Pancreas (tissue), 10 donors: ENCODE data around the gene QPCT. TPM values are rescaled to one million over a fixed set of nuclear protein-coding genes. Genes with fewer than 3 reads are reported as not detected.

Source experiments
- ATAC-seq, 4 donors: fragments of 200-7000 bp; cut with Tn5 transposase; one replicate each; pipeline versions ENCODE4 v1.8.0 to v1.9.1; 2020; ENCODE audit warnings: mild to moderate bottlenecking in 4 of 4, moderate library complexity in 4 of 4
- DNase-seq, 6 donors: peaks; one replicate each; pipeline ENCODE4 v3.0.0-alpha.2; 2020
- FAIRE-seq: peaks from 2 replicates; lab custom pipeline; 2012; peaks lifted over from hg19 to GRCh38; lab: Jason Lieb, UNC
- H3K27ac ChIP-seq, 4 donors: fragments of 200-600 bp; sonication (generic); 1 replicate in 3 of 4; 2 replicates in 1 of 4; pipeline versions ENCODE4 v1.5.0 to v1.8.0; 2020
- H3K27me3 ChIP-seq, 4 donors: fragments of 200-600 bp; one replicate each; pipeline ENCODE4 v1.8.0; 2021
- H3K36me3 ChIP-seq, 3 donors: fragments of 200-600 bp; sonication (generic) in 1 of 3; one replicate each; pipeline versions ENCODE4 v1.5.0 to v1.8.0; 2020 to 2021
- H3K4me1 ChIP-seq, 3 donors: fragments of 200-600 bp; one replicate each; pipeline ENCODE4 v1.8.0; 2021
- H3K4me3 ChIP-seq, 4 donors: fragments of 200-600 bp; sonication (generic) in 2 of 4; one replicate each; pipeline versions ENCODE4 v1.5.0 to v1.8.0; 2020 to 2021
- H3K9me3 ChIP-seq, 4 donors: fragments of 200-600 bp; one replicate each; pipeline ENCODE4 v1.8.0; 2021
- CTCF ChIP-seq, 4 donors: fragments of 200-600 bp; sonication (generic) in 3 of 4; IDR thresholded peaks; one replicate each; pipeline versions ENCODE4 v1.5.0 to v1.8.0; 2021; ENCODE audit warnings: antibody characterized with exemption in 4 of 4
- WGBS, 2 donors: extraction: QIAGEN DNeasy Blood & Tissue Kit; methylation state at CpG; one replicate each; pipeline ENCODE4 v1.1.7; 2013; 5-methylcytosine and 5-hydroxymethylcytosine counted together
- intact Hi-C, 3 donors: fragments of 100-400 bp; cut with DNase I; formaldehyde crosslinking; loops; one replicate each; pipeline versions ENCODE4 v1.11.1 to v1.14.2; 2022
- polyA plus RNA-seq, 2 donors: library from polyadenylated mRNA; stranded (reverse); fragments of 200-250 nt; gene quantifications; one replicate each; pipeline ENCODE4 v1.2.3, GENCODE V29; 2013
- total RNA-seq, 6 donors: library from RNA; stranded (reverse); fragmentation: NEBNext Ultra II Directional in 4 of 6; extraction: Animal tissue kit (Norgen Biotek cat#: 25700) in 4 of 6; gene quantifications; one replicate each; pipeline versions ENCODE4 v1.2.1 to v1.2.4, GENCODE V29; 2021 to 2023
- donor health status: healthy with polysubstance abuse.
- donor health status: DM: no; HTN: no; CAD: no; lungs with moderate emphysema.
- donor health status: DM: no; HTN: no; CAD: no.
- donor health status: control.
- donor health status: control.
- donor health status: Bipolar disorder and iron deficiency.
- donor health status: DM: yes; HTN: yes; CAD: no.
- donor health status: DM: no; HTN: no; CAD: no.
- donor health status: DM: no; HTN: no; CAD: no.
- donor health status: DM: yes; HTN: yes; CAD: no.

Gene QPCT
- total and polyA plus RNA-seq, 8 donors, result 0.79 to 69.0 (median 7.4) TPM

- 56 to 67% methylated on average over 2 of the region's 2 CpGs for WGBS, 2 donors
- no peaks in the 10 kb centered on the region for H3K36me3 ChIP-seq
- peak overlapping the region in 2 of 4 donors; percentile 23 to 50 for H3K27ac ChIP-seq
- no peaks in the 10 kb centered on the region for H3K9me3 ChIP-seq
- no peak for TF ChIP-seq CTCF (IDR thresholded peaks at IDR 0.05)
- intact Hi-C loops, result no loop called here
- H3K4me1 ChIP-seq, result peaks cover 0 to 8% (median 0%) of the 10 kb centered on the region in 3 donors
- ATAC-seq (peak in 1 of 4 donors; percentile 11), FAIRE-seq (no peak), DNase-seq (no peak)
- H3K4me3 ChIP-seq, result no peak overlapping the region
- no peaks in the 10 kb centered on the region for H3K27me3 ChIP-seq
Observed at GRCh38 chr2:37390777-37391176, 46.3 kb downstream of the QPCT start.

GRCh38 chr2:37391711-37392110 lies 47.3 kb downstream of the QPCT start:
- no peak for TF ChIP-seq CTCF (IDR thresholded peaks at IDR 0.05)
- 92 to 94% methylated on average over 8 of the region's 8 CpGs for WGBS, 2 donors
- ATAC-seq, result no peak
- FAIRE-seq, result no peak
- intact Hi-C loops, result no loop called here
- DNase-seq, result no peak
- Histone ChIP-seq H3K27ac (no peak overlapping the region), H3K27me3 (no peaks in the 10 kb centered on the region), H3K36me3 (no peaks in the 10 kb centered on the region), H3K9me3 (no peaks in the 10 kb centered on the region), H3K4me1 (peaks cover 0 to 8% (median 0%) of the 10 kb centered on the region in 3 donors), H3K4me3 (no peak overlapping the region)

GRCh38 chr2:37392428-37392827 lies 48.0 kb downstream of the QPCT start:
- intact Hi-C loops, result no loop called here
- Histone ChIP-seq H3K27ac (no peak overlapping the region), H3K4me3 (no peak overlapping the region), H3K4me1 (peaks cover 0 to 8% (median 0%) of the 10 kb centered on the region in 3 donors), H3K36me3 (no peaks in the 10 kb centered on the region), H3K27me3 (no peaks in the 10 kb centered on the region), H3K9me3 (no peaks in the 10 kb centered on the region)
- ATAC-seq (no peak), DNase-seq (no peak), FAIRE-seq (no peak)
- no peak for TF ChIP-seq CTCF (IDR thresholded peaks at IDR 0.05)
- WGBS, 2 donors, result 93 to 97% methylated on average over 2 of the region's 2 CpGs

GRCh38 chr2:37394263-37394662 lies 49.8 kb downstream of the QPCT start:
- peaks cover 0 to 8% (median 0%) of the 10 kb centered on the region in 3 donors for H3K4me1 ChIP-seq
- ATAC-seq (peak in 1 of 4 donors; percentile 34), FAIRE-seq (no peak), DNase-seq (no peak)
- no peak overlapping the region for H3K4me3 ChIP-seq
- H3K27ac ChIP-seq, result no peak overlapping the region
- no peak for TF ChIP-seq CTCF (IDR thresholded peaks at IDR 0.05)
- 59 to 94% methylated on average over 1 of the region's 1 CpG for WGBS, 2 donors
- H3K9me3 ChIP-seq, result no peaks in the 10 kb centered on the region
- H3K27me3 ChIP-seq, result no peaks in the 10 kb centered on the region
- H3K36me3 ChIP-seq, result no peaks in the 10 kb centered on the region
- intact Hi-C loops, result no loop called here

GRCh38 chr2:37394796-37395555 lies 50.5 kb downstream of the QPCT start:
- ATAC-seq, result no peak
- WGBS, 2 donors, result 58 to 70% methylated on average over 9 of the region's 9 CpGs

More at GRCh38 chr2:37394796-37395555, 50.5 kb downstream of the QPCT start:
- Histone ChIP-seq H3K4me1 (peaks cover 0 to 5% (median 0%) of the 10 kb centered on the region in 3 donors), H3K9me3 (no peaks in the 10 kb centered on the region), H3K4me3 (no peak overlapping the region), H3K27me3 (no peaks in the 10 kb centered on the region), H3K36me3 (no peaks in the 10 kb centered on the region), H3K27ac (no peak overlapping the region)
- FAIRE-seq, result no peak
- DNase-seq, result no peak
- TF ChIP-seq CTCF (IDR thresholded peaks at IDR 0.05), result no peak
- intact Hi-C loops, result no loop called here
